HepG2 (cell line): ENCODE results near the gene CAPZB. TPM values are rescaled to one million over a fixed set of nuclear protein-coding genes. Genes with fewer than 3 reads are reported as not detected.

Experiments used
- ATAC-seq: fragments of 200-7000 bp; cut with Tn5 transposase; 3 replicates; pipeline ENCODE4 v1.9.1; 2020; ENCODE audit warnings: mild to moderate bottlenecking, moderate library complexity
- BruUV-seq: library from RNA; stranded (reverse); fragments of 400-500 nt; replicated peaks from 2 replicates; lab custom pipeline; 2021; lab: Mats Ljungman, UMichigan
- CTCF ChIA-PET: fragments of 300-600 bp; formaldehyde crosslinking; extraction: SDS; loops from one replicate; lab custom pipeline; 2021; ENCODE audit warnings: low total read pairs, inconsistent platforms, low intra/inter-chr PET ratio; lab: Yijun Ruan, JAX
- POLR2A ChIA-PET: fragments of 350-600 bp; sonication (Branson Sonifier 250); formaldehyde crosslinking; loops from one replicate; lab custom pipeline; 2020; ENCODE audit warnings: antibody characterized with exemption, inconsistent platforms; lab: Yijun Ruan, JAX
- DNase-seq: peaks from one replicate; pipeline ENCODE4 v3.0.0-alpha.2; 2015; ENCODE audit warnings: low spot score
- FAIRE-seq: peaks from 3 replicates; lab custom pipeline; 2011; peaks lifted over from hg19 to GRCh38; lab: Jason Lieb, UNC
- H2AFZ ChIP-seq: one replicate; pipeline ENCODE4 v1.6.1; 2011; ENCODE audit warnings: low read length, inconsistent platforms
- H3K27ac ChIP-seq: fragments of 300-600 bp; 3 replicates; pipeline ENCODE4 v1.8.0; 2011; ENCODE audit warnings: mixed run types, mild to moderate bottlenecking, mixed read lengths, low read length, inconsistent platforms; ENCODE audit not compliant: insufficient read depth; ENCODE audit errors: extremely low read length
- H3K27me3 ChIP-seq, 2 experiments: fragments of 200-600 bp in 1 of 2; 2 replicates in 1 of 2; 3 replicates in 1 of 2; pipeline versions ENCODE4 v1.6.0 to v1.8.0; 2011; ENCODE audit warnings: low read length in 2 of 2, mild to moderate bottlenecking in 2 of 2, moderate library complexity in 2 of 2, inconsistent platforms in 1 of 2; ENCODE audit not compliant: insufficient read depth in 2 of 2, control insufficient read depth in 1 of 2
- H3K36me3 ChIP-seq, 2 experiments: fragments of 200-600 bp in 1 of 2; replicated peaks in 1 of 2; 2 replicates in 1 of 2; 3 replicates in 1 of 2; pipeline versions ENCODE4 v1.5.1 to v1.8.0; 2011; ENCODE audit warnings: low read length in 2 of 2, inconsistent platforms in 1 of 2; ENCODE audit not compliant: insufficient read depth in 2 of 2, control insufficient read depth in 1 of 2
- H3K4me1 ChIP-seq: 2 replicates; pipeline ENCODE4 v1.5.1; 2012; ENCODE audit warnings: low read length, inconsistent platforms; ENCODE audit not compliant: insufficient read depth
- H3K4me2 ChIP-seq: 2 replicates; pipeline ENCODE4 v1.6.0; 2011; ENCODE audit warnings: low read depth, low read length, inconsistent platforms
- H3K4me3 ChIP-seq, 3 experiments: fragments of 200-600 bp in 1 of 3; sonication (generic), shearing (Covaris generic) in 1 of 3; replicated peaks in 1 of 3; 2 replicates each; pipeline ENCODE4 v1.5.1; 2011 to 2016; ENCODE audit warnings: low read length in 3 of 3, inconsistent platforms in 2 of 3, low read depth in 2 of 3, mild to moderate bottlenecking in 2 of 3, control low read depth in 1 of 3, mixed read lengths in 1 of 3; ENCODE audit not compliant: insufficient read depth in 1 of 3
- H3K79me2 ChIP-seq: one replicate; pipeline ENCODE4 v1.6.1; 2011; ENCODE audit warnings: low read length, inconsistent platforms; ENCODE audit not compliant: insufficient read depth
- H3K9ac ChIP-seq: 2 replicates; pipeline ENCODE4 v1.6.0; 2011; ENCODE audit warnings: mild to moderate bottlenecking, low read depth, low read length, inconsistent platforms; ENCODE audit not compliant: insufficient read depth
- H3K9me3 ChIP-seq: 2 replicates; pipeline ENCODE4 v1.5.1; 2012; ENCODE audit warnings: mild to moderate bottlenecking, low read length
- H4K20me1 ChIP-seq: 2 replicates; pipeline ENCODE4 v1.6.0; 2011; ENCODE audit warnings: inconsistent platforms, mild to moderate bottlenecking, low read length, moderate library complexity; ENCODE audit not compliant: insufficient read depth
- CBX1 ChIP-seq: IDR thresholded peaks from one replicate; pipeline ENCODE4 v1.6.1; 2016; ENCODE audit warnings: antibody characterized with exemption, low read depth
- EEA1 ChIP-seq: sonication (generic); formaldehyde crosslinking; IDR thresholded peaks from 2 replicates; pipeline ENCODE4 v1.5.1; 2020; ENCODE audit warnings: mild to moderate bottlenecking, missing genetic modification reagents, borderline replicate concordance
- RBM22 ChIP-seq: fragments of 200-400 bp; formaldehyde crosslinking; optimal IDR thresholded peaks from 2 replicates; pipeline ENCODE3; 2017; ENCODE audit warnings: mild to moderate bottlenecking, low read length, moderate library complexity
- THYN1 ChIP-seq: sonication (generic); formaldehyde crosslinking; IDR thresholded peaks from 2 replicates; pipeline ENCODE4 v1.8.1; 2023; ENCODE audit warnings: low read depth, mild to moderate bottlenecking, moderate library complexity, missing genetic modification reagents, borderline replicate concordance
- ZNF580 ChIP-seq: IDR thresholded peaks from 2 replicates; pipeline ENCODE4 v1.6.1; 2016; ENCODE audit warnings: low read depth, borderline replicate concordance
- ZNF619 ChIP-seq: sonication (generic); formaldehyde crosslinking; IDR thresholded peaks from 2 replicates; pipeline ENCODE4 v1.4.0; 2020; ENCODE audit warnings: mild to moderate bottlenecking, missing genetic modification reagents
- ZNF670 ChIP-seq: sonication (generic); formaldehyde crosslinking; IDR thresholded peaks from 2 replicates; pipeline ENCODE4 v1.8.0; 2022; ENCODE audit warnings: mild to moderate bottlenecking, missing genetic modification reagents, borderline replicate concordance
- ZSCAN25 ChIP-seq: sonication (generic); formaldehyde crosslinking; IDR thresholded peaks from 2 replicates; pipeline ENCODE4 v1.8.0; 2022; ENCODE audit warnings: mild to moderate bottlenecking, missing genetic modification reagents
- WGBS: methylation state at CpG from one replicate; pipeline ENCODE4 v1.1.6; 2017; ENCODE audit warnings: low lambda C conversion rate; 5-methylcytosine and 5-hydroxymethylcytosine counted together
- in situ Hi-C: cut with HindIII; loops from 2 replicates; pipeline ENCODE4 v1.10.0; 2017; ENCODE audit warnings: low pct_unique_long_range_greater_than_20kb; ENCODE audit not compliant: extremely low pct_ligation_motif_present
- intact Hi-C: fragments of 100-400 bp; cut with micrococcal nuclease; formaldehyde crosslinking; loops from one replicate; pipeline ENCODE4 v1.10.0; 2022; ENCODE audit not compliant: unreplicated experiment
- polyA plus RNA-seq, 8 experiments: library from polyadenylated mRNA; depleted of rRNA in 3 of 8; stranded (reverse) in 7 of 8; unstranded in 1 of 8; fragments of >200 nt; fragmentation: Illumina TruSeq in 4 of 8; extraction: Trizol in 4 of 8; gene quantifications; 2 replicates each; pipeline versions ENCODE4 v1.2.1 to v1.2.3, GENCODE V29; 2011 to 2016; ENCODE audit warnings: low read depth in 4 of 8, missing spikeins in 1 of 8, mixed read lengths in 1 of 8; ENCODE audit not compliant: insufficient read depth in 1 of 8
- total RNA-seq, 5 experiments: library from RNA; depleted of rRNA; stranded (reverse); fragments of >200 nt; fragmentation: Illumina TruSeq; extraction: Trizol; gene quantifications; 2 replicates each; pipeline ENCODE4 v1.2.3, GENCODE V29; 2016; ENCODE audit warnings: low read depth in 1 of 5
- TF ChIP-seq, protein P1 (sequence below): sonication (generic); formaldehyde crosslinking; IDR thresholded peaks from 2 replicates; pipeline ENCODE4 v1.5.1; 2020; ENCODE audit warnings: mild to moderate bottlenecking, missing genetic modification reagents, moderate library complexity

CAPZB gene
- total and polyA plus RNA-seq, 2 of the 13 experiments (the other 11 are each of a cell fraction or from before 2014, with no cell fraction given), result 58.9 to 76.9 TPM

DNA sequence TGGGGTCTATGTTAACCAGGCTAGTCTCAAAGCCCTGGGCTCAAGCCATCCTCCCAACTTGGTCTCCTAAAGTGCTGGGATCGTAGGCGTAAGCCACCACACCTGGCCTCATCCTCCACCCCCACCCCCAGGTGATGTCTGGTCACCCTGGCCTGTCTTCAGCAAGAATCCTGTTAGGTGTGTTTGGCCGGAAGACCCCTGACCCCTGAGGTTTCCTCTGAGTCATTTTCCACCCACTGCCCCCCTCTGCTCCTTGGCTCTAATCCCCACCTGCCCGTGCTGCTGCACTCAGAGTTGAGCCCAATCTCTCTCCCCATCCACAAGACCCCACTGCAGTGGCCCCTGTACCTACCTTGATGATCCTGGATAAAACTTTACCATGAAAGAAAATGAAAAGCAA, 148.1 kb downstream of the CAPZB start:
- H4K20me1 ChIP-seq, result no peaks in the 10 kb centered on the region
- 93% methylated on average over 4 of the region's 4 CpGs for WGBS
- peak overlapping the region; percentile 84 for H3K27ac ChIP-seq
- in situ Hi-C loops (no loop called here), intact Hi-C loops (no loop called here)
- FAIRE-seq, result no peak
- ChIA-PET CTCF (no interaction called here), POLR2A (interaction anchor here (1.0 kb wide), 1 partner anchor 148 kb away, joined by 3 read pairs; the partner anchor contains the start of gene CAPZB)
- no peaks in the 10 kb centered on the region for H3K79me2 ChIP-seq
- no peaks in the 10 kb centered on the region for H3K27me3 ChIP-seq
- no peak for DNase-seq
- no peak overlapping the region for H3K9ac ChIP-seq
- no peak overlapping the region; a peak in 1 of 6 replicates for H3K4me3 ChIP-seq
- H3K36me3 ChIP-seq, result peaks cover 6 to 9% of the 10 kb centered on the region in 2 experiments; a peak in 3 of 5 replicates
- H3K9me3 ChIP-seq, result no peaks in the 10 kb centered on the region
- ATAC-seq, result no peak
- no TSS peak for BruUV-seq
- TF ChIP-seq CBX1 (no peak), ZNF619 (CRISPR knock-in tag) (0 out of 2 replicates have a peak, but pooled peaks have one; percentile 70)
- no peak overlapping the region for H2AFZ ChIP-seq
- H3K4me1 ChIP-seq, result peaks cover 40% of the 10 kb centered on the region
- peak overlapping the region; percentile 68; the same call in 1 of the 2 replicates for H3K4me2 ChIP-seq

DNA sequence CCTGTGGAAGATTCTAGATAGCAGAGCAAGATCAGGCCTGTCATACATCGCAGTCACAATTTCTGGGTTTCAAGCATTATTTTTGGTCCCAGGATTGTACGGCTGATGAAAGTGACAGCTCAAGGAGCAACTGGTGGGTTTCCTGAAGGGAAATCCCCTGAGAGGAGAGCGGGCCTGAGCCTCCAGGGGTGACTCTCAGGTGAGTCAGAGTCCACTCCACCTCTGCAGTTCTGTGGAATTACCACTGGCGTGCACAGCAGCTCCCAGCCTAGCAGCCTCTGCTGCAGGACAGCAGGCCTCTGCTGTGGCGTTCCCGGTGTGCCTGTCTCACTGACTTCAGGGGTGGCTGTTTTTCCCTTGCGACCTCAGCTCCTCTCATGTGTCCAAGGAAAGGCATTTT, 148.8 kb downstream of the CAPZB start:
- CTCF ChIA-PET, result no interaction called here
- intact Hi-C loops, result no loop called here
- no peaks in the 10 kb centered on the region for H3K27me3 ChIP-seq
- in situ Hi-C loops, result no loop called here
- TF ChIP-seq ZSCAN25 (CRISPR knock-in tag) (0 out of 2 replicates have a peak, but pooled peaks have one; percentile 29), THYN1 (CRISPR knock-in tag) (no peak), ZNF580 (CRISPR knock-in tag) (0 out of 2 replicates have a peak, but pooled peaks have one; percentile 16), EEA1 (no peak), ZNF670 (CRISPR knock-in tag) (no peak), RBM22 (peak; percentile 80)
- TF ChIP-seq, protein P1, sequence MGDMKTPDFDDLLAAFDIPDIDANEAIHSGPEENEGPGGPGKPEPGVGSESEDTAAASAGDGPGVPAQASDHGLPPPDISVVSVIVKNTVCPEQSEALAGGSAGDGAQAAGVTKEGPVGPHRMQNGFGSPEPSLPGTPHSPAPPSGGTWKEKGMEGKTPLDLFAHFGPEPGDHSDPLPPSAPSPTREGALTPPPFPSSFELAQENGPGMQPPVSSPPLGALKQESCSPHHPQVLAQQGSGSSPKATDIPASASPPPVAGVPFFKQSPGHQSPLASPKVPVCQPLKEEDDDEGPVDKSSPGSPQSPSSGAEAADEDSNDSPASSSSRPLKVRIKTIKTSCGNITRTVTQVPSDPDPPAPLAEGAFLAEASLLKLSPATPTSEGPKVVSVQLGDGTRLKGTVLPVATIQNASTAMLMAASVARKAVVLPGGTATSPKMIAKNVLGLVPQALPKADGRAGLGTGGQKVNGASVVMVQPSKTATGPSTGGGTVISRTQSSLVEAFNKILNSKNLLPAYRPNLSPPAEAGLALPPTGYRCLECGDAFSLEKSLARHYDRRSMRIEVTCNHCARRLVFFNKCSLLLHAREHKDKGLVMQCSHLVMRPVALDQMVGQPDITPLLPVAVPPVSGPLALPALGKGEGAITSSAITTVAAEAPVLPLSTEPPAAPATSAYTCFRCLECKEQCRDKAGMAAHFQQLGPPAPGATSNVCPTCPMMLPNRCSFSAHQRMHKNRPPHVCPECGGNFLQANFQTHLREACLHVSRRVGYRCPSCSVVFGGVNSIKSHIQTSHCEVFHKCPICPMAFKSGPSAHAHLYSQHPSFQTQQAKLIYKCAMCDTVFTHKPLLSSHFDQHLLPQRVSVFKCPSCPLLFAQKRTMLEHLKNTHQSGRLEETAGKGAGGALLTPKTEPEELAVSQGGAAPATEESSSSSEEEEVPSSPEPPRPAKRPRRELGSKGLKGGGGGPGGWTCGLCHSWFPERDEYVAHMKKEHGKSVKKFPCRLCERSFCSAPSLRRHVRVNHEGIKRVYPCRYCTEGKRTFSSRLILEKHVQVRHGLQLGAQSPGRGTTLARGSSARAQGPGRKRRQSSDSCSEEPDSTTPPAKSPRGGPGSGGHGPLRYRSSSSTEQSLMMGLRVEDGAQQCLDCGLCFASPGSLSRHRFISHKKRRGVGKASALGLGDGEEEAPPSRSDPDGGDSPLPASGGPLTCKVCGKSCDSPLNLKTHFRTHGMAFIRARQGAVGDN, result peak; percentile 23; the same call in 1 of the 2 replicates
- TF ChIP-seq, all 625 proteins: peak for 4
- ATAC-seq (peak; percentile 11; the same call in 2 of the 3 replicates), DNase-seq (no peak), FAIRE-seq (peak; percentile 18)
- no peaks in the 10 kb centered on the region for H3K79me2 ChIP-seq
- H3K4me2 ChIP-seq, result no peak overlapping the region
- POLR2A ChIA-PET, result no interaction called here
- H2AFZ ChIP-seq, result no peak overlapping the region
- H3K9me3 ChIP-seq, result no peaks in the 10 kb centered on the region
- H3K4me3 ChIP-seq, result no peak overlapping the region
- peaks cover 40% of the 10 kb centered on the region for H3K4me1 ChIP-seq
- no peaks in the 10 kb centered on the region for H4K20me1 ChIP-seq
- H3K9ac ChIP-seq, result no peak overlapping the region
- TSS peak; percentile 26 for BruUV-seq
- H3K27ac ChIP-seq, result no peak overlapping the region
- 77% methylated on average over 3 of the region's 7 CpGs for WGBS
- peaks cover 4 to 9% of the 10 kb centered on the region in 2 experiments; a peak in 2 of 5 replicates for H3K36me3 ChIP-seq
